Keratinocyte (primary cell): ENCODE results near the gene LRRN2. TPM values are rescaled to one million over a fixed set of nuclear protein-coding genes. Genes with fewer than 3 reads are reported as not detected.

Experiments
- DNase-seq: peaks from one replicate; pipeline ENCODE4 v3.0.0-alpha.2; 2011; ENCODE audit warnings: low read depth, missing footprints, low spot score
- FAIRE-seq: peaks from 2 replicates; lab custom pipeline; 2011; peaks lifted over from hg19 to GRCh38; lab: Jason Lieb, UNC
- H2AFZ ChIP-seq: 2 replicates; pipeline ENCODE4 v1.6.0; 2012; ENCODE audit warnings: low read length, control low read depth, inconsistent platforms; ENCODE audit not compliant: control insufficient read depth
- H3K27ac ChIP-seq: 2 replicates; pipeline ENCODE4 v1.5.1; 2011; ENCODE audit warnings: low read length; ENCODE audit not compliant: control insufficient read depth, insufficient read depth
- H3K27me3 ChIP-seq: 3 replicates; pipeline ENCODE4 v1.6.0; 2011; ENCODE audit warnings: low read length; ENCODE audit not compliant: control insufficient read depth, insufficient read depth; ENCODE audit errors: extremely low read depth
- H3K36me3 ChIP-seq, 2 experiments: 2 replicates in 1 of 2; 3 replicates in 1 of 2; pipeline ENCODE4 v1.5.1; 2011; ENCODE audit warnings: low read length in 2 of 2, mild to moderate bottlenecking in 1 of 2; ENCODE audit not compliant: control insufficient read depth in 2 of 2, insufficient read depth in 2 of 2; ENCODE audit errors: extremely low read depth in 1 of 2
- H3K4me1 ChIP-seq: 3 replicates; pipeline ENCODE4 v1.5.1; 2011; ENCODE audit warnings: low read length; ENCODE audit not compliant: control insufficient read depth, insufficient read depth; ENCODE audit errors: extremely low read depth
- H3K4me2 ChIP-seq: 3 replicates; pipeline ENCODE4 v1.6.0; 2011; ENCODE audit warnings: low read depth, low read length; ENCODE audit not compliant: control insufficient read depth, insufficient read depth; ENCODE audit errors: extremely low read depth
- H3K4me3 ChIP-seq, 3 experiments: fragments of 200-600 bp in 1 of 3; sonication (generic) in 1 of 3; 2 replicates in 2 of 3; 3 replicates in 1 of 3; pipeline ENCODE4 v1.5.1; 2011 to 2016; ENCODE audit warnings: low read length in 3 of 3, mild to moderate bottlenecking in 3 of 3, control low read depth in 2 of 3, inconsistent platforms in 1 of 3, low read depth in 1 of 3, mixed read lengths in 1 of 3, mixed run types in 1 of 3, moderate library complexity in 1 of 3; ENCODE audit not compliant: control insufficient read depth in 2 of 3, insufficient read depth in 2 of 3; ENCODE audit errors: extremely low read depth in 1 of 3
- H3K79me2 ChIP-seq: 2 replicates; pipeline ENCODE4 v1.6.0; 2012; ENCODE audit warnings: low read length; ENCODE audit not compliant: control insufficient read depth, insufficient read depth
- H3K9ac ChIP-seq: 3 replicates; pipeline ENCODE4 v1.6.0; 2011; ENCODE audit warnings: low read length; ENCODE audit not compliant: control insufficient read depth, insufficient read depth; ENCODE audit errors: extremely low read depth
- H3K9me1 ChIP-seq: 3 replicates; pipeline ENCODE4 v1.6.0; 2011; ENCODE audit warnings: low read length; ENCODE audit not compliant: control insufficient read depth, insufficient read depth; ENCODE audit errors: extremely low read depth
- H3K9me3 ChIP-seq: 2 replicates; pipeline ENCODE4 v1.5.1; 2012; ENCODE audit warnings: low read depth, low read length; ENCODE audit not compliant: control insufficient read depth
- H4K20me1 ChIP-seq: 3 replicates; pipeline ENCODE4 v1.6.0; 2011; ENCODE audit warnings: low read length; ENCODE audit not compliant: control insufficient read depth, insufficient read depth; ENCODE audit errors: extremely low read depth
- EZH2 ChIP-seq: IDR thresholded peaks from one replicate; pipeline ENCODE4 v1.6.1; 2012; ENCODE audit warnings: inconsistent platforms, mild to moderate bottlenecking, low read length, moderate library complexity
- dilution Hi-C: fragments of 300-500 bp; cut with MboI; formaldehyde crosslinking; loops from one replicate; pipeline ENCODE4 v1.7.0; 2020; ENCODE audit warnings: low sequenced_read_pairs; ENCODE audit not compliant: extremely low pct_ligation_motif_present
- polyA plus RNA-seq, 5 experiments: library from polyadenylated mRNA; depleted of rRNA in 3 of 5; stranded (reverse) in 3 of 5; stranded (forward) in 1 of 5; unstranded in 1 of 5; fragments of >200 nt; gene quantifications; 1 replicate in 1 of 5; 2 replicates in 3 of 5; 3 replicates in 1 of 5; pipeline versions ENCODE4 v1.2.1 to v1.2.3, GENCODE V29; 2011 to 2012; ENCODE audit warnings: missing spikeins in 2 of 5, low read depth in 1 of 5, low replicate concordance in 1 of 5
- TF ChIP-seq, protein P1 (sequence below), 3 experiments: IDR thresholded peaks in 1 of 3; conservative IDR thresholded peaks in 1 of 3; optimal IDR thresholded peaks in 1 of 3; 2 replicates in 2 of 3; 3 replicates in 1 of 3; pipeline versions ENCODE3 to v1.5.1; 2011; ENCODE audit warnings: low read length in 3 of 3, mild to moderate bottlenecking in 3 of 3, moderate library complexity in 2 of 3, control low read depth in 1 of 3, inconsistent platforms in 1 of 3; ENCODE audit not compliant: insufficient read depth in 2 of 3; ENCODE audit errors: extremely low read depth in 1 of 3

LRRN2 gene
- polyA plus RNA-seq, 1 donor (not counting 4 experiments of a cell fraction or from before 2014, with no cell fraction given): not detected

DNA sequence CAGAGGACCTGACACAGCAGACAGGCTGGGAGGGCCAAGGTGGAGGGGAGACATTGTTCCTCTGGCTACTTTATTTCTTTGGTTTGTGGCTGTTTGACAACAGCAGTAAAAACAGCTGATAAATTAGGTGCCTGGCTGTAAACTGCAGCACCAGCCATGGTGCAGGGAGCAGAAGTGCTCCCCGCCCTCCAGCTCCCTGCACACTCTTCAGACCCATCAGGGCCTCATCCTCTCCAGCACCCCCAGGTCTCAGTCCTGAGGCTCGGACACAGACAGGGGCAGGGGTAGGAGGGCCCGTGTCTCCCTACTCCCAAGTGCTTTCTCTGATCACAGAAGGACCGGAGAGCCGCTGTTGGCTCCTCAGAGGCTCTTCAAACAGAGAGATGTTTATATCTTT lies 17.7 kb upstream of the LRRN2 start:
- Histone ChIP-seq H3K27ac (no peak overlapping the region), H3K4me2 (no peak overlapping the region), H3K9ac (no peak overlapping the region), H3K27me3 (no peaks in the 10 kb centered on the region), H2AFZ (no peak overlapping the region), H3K79me2 (no peaks in the 10 kb centered on the region), H3K36me3 (no peaks in the 10 kb centered on the region), H3K9me1 (no peaks in the 10 kb centered on the region), H3K9me3 (no peaks in the 10 kb centered on the region), H3K4me3 (no peak overlapping the region), H4K20me1 (no peaks in the 10 kb centered on the region), H3K4me1 (peaks cover 21% of the 10 kb centered on the region)
- FAIRE-seq (no peak), DNase-seq (no peak)
- dilution Hi-C loops: no loop called here
- TF ChIP-seq, protein P1, sequence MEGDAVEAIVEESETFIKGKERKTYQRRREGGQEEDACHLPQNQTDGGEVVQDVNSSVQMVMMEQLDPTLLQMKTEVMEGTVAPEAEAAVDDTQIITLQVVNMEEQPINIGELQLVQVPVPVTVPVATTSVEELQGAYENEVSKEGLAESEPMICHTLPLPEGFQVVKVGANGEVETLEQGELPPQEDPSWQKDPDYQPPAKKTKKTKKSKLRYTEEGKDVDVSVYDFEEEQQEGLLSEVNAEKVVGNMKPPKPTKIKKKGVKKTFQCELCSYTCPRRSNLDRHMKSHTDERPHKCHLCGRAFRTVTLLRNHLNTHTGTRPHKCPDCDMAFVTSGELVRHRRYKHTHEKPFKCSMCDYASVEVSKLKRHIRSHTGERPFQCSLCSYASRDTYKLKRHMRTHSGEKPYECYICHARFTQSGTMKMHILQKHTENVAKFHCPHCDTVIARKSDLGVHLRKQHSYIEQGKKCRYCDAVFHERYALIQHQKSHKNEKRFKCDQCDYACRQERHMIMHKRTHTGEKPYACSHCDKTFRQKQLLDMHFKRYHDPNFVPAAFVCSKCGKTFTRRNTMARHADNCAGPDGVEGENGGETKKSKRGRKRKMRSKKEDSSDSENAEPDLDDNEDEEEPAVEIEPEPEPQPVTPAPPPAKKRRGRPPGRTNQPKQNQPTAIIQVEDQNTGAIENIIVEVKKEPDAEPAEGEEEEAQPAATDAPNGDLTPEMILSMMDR (optimal IDR thresholded peaks at IDR 0.05 in 1 of 3, IDR thresholded peaks at IDR 0.05 in 1 of 3, conservative IDR thresholded peaks at IDR 0.05 in 1 of 3; ENCODE audit: extremely low read depth in 1 of 3, insufficient read depth in 2 of 3, low read length in 3 of 3): no peak
- TF ChIP-seq EZH2: no peak

DNA sequence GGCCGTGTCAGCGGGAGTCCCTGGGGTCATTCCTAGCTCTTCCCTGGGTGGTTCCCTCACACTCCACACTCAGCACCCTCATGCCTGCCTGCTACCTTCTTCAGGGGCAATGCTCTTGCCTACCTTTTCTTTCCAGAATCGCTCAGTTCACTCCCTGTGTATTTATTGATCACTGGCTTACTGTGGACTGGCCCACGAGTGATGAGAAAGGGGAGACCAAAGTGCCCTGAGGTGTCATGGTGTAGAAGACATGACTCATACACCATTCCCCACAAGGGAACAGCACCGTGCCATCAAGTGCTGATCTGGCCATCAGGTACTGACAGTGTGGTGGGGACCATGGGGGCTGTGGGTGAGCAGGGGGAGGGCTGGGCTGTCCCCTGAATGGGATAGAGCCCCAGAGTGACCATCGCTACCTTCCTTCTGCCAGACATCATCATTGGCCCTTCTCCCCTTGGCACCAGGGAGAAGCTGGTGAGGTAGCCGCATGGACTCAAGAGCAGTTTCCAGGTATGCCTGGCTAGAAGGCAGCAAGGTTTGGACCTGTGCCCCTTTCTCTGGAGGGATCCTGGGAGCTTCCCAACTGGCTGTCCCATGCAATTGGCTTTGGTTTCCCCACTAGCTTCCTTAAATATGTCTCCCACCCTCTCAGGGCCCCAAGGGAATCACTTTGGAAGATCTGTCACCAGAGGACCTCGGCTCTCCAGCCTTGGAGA lies 17.2 kb upstream of the LRRN2 start:
- Histone ChIP-seq H3K79me2 (no peaks in the 10 kb centered on the region), H4K20me1 (no peaks in the 10 kb centered on the region), H3K9ac (no peak overlapping the region), H2AFZ (no peak overlapping the region), H3K4me3 (no peak overlapping the region), H3K9me3 (no peaks in the 10 kb centered on the region), H3K9me1 (no peaks in the 10 kb centered on the region), H3K4me2 (no peak overlapping the region), H3K27ac (no peak overlapping the region), H3K4me1 (peaks cover 20% of the 10 kb centered on the region), H3K36me3 (no peaks in the 10 kb centered on the region), H3K27me3 (no peaks in the 10 kb centered on the region)
- DNase-seq (no peak), FAIRE-seq (no peak)
- TF ChIP-seq EZH2: no peak
- TF ChIP-seq, protein P1 (optimal IDR thresholded peaks at IDR 0.05 in 1 of 3, IDR thresholded peaks at IDR 0.05 in 1 of 3, conservative IDR thresholded peaks at IDR 0.05 in 1 of 3; ENCODE audit: extremely low read depth in 1 of 3, insufficient read depth in 2 of 3, low read length in 3 of 3): no peak
- dilution Hi-C loops: no loop called here
